KMS-11 (cell line): Measurements from ENCODE around the gene FGF6.

Source experiments
- H2AFZ ChIP-seq: fragments of 200-600 bp; sonication (generic); 2 replicates; pipeline ENCODE4 v1.6.1; 2016; ENCODE audit warnings: antibody characterized with exemption, mixed run types, low read depth
- H3K27ac ChIP-seq: fragments of 200-600 bp; sonication (generic); 2 replicates; pipeline ENCODE4 v1.6.1; 2016; ENCODE audit warnings: mild to moderate bottlenecking, mixed run types
- H3K27me3 ChIP-seq: fragments of 200-600 bp; sonication (generic); 2 replicates; pipeline ENCODE4 v1.6.1; 2017; ENCODE audit warnings: mild to moderate bottlenecking, low read depth, mixed run types, moderate library complexity; ENCODE audit not compliant: insufficient read depth
- H3K36me3 ChIP-seq: fragments of 200-600 bp; sonication (generic); 2 replicates; pipeline ENCODE4 v1.6.1; 2017; ENCODE audit warnings: mild to moderate bottlenecking, mixed run types; ENCODE audit not compliant: insufficient read depth
- H3K4me1 ChIP-seq: fragments of 200-600 bp; sonication (generic); 2 replicates; pipeline ENCODE4 v1.6.1; 2016; ENCODE audit warnings: mild to moderate bottlenecking, low read depth, mixed run types; ENCODE audit not compliant: poor library complexity, severe bottlenecking
- H3K4me2 ChIP-seq: fragments of 200-600 bp; sonication (generic); 2 replicates; pipeline ENCODE4 v1.7.0; 2016; ENCODE audit warnings: mild to moderate bottlenecking, mixed run types
- H3K4me3 ChIP-seq: fragments of 200-600 bp; sonication (generic); IDR thresholded peaks from 2 replicates; pipeline ENCODE4 v1.6.1; 2017; ENCODE audit warnings: low read depth, low read length, mixed read lengths; ENCODE audit not compliant: insufficient read depth
- H3K79me2 ChIP-seq: fragments of 200-600 bp; sonication (generic); 2 replicates; pipeline ENCODE4 v1.6.1; 2016; ENCODE audit warnings: low read depth, mixed run types; ENCODE audit not compliant: insufficient read depth
- H3K9ac ChIP-seq: fragments of 200-600 bp; sonication (generic); 2 replicates; pipeline ENCODE4 v1.6.1; 2016; ENCODE audit warnings: mild to moderate bottlenecking, mixed run types
- H4K20me1 ChIP-seq: fragments of 200-600 bp; sonication (generic); 2 replicates; pipeline ENCODE4 v1.6.1; 2016; ENCODE audit warnings: mild to moderate bottlenecking, mixed run types; ENCODE audit not compliant: insufficient read depth
- CTCF ChIP-seq: fragments of 200-600 bp; sonication (generic); conservative IDR thresholded peaks from 2 replicates; pipeline ENCODE4 v1.6.1; 2017; ENCODE audit warnings: low read depth, mild to moderate bottlenecking, antibody characterized with exemption, low read length, moderate library complexity, mixed read lengths

The FGF6 gene

GRCh38 chr12:4440187-4440941 is 5.3 kb downstream of the FGF6 start:
- Histone ChIP-seq H3K36me3 (no peaks in the 10 kb centered on the region), H4K20me1 (no peaks in the 10 kb centered on the region), H3K79me2 (no peaks in the 10 kb centered on the region), H3K9ac (no peak overlapping the region), H3K27ac (no peak overlapping the region), H2AFZ (no peak overlapping the region), H3K27me3 (no peaks in the 10 kb centered on the region), H3K4me2 (no peak overlapping the region), H3K4me1 (no peaks in the 10 kb centered on the region), H3K4me3 (no peak overlapping the region)
- no peak for TF ChIP-seq CTCF

- no peak overlapping the region for H3K4me2 ChIP-seq
- no peaks in the 10 kb centered on the region for H3K36me3 ChIP-seq
- H3K79me2 ChIP-seq, result no peaks in the 10 kb centered on the region
- no peaks in the 10 kb centered on the region for H3K4me1 ChIP-seq
- no peaks in the 10 kb centered on the region for H3K27me3 ChIP-seq
- H2AFZ ChIP-seq, result no peak overlapping the region
- H3K4me3 ChIP-seq, result no peak overlapping the region
- no peaks in the 10 kb centered on the region for H4K20me1 ChIP-seq
- no peak overlapping the region for H3K27ac ChIP-seq
- TF ChIP-seq CTCF, result no peak
- H3K9ac ChIP-seq, result no peak overlapping the region
These were observed 5.9 kb downstream of the FGF6 start for GRCh38 chr12:4439736-4440135.

GRCh38 chr12:4438834-4439596 is 6.6 kb downstream of the FGF6 start:
- Histone ChIP-seq H3K4me2 (no peak overlapping the region), H3K79me2 (no peaks in the 10 kb centered on the region), H4K20me1 (no peaks in the 10 kb centered on the region)

GRCh38 chr12:4435537-4435936 is 10.1 kb downstream of the FGF6 start:
- H4K20me1 ChIP-seq, result no peaks in the 10 kb centered on the region
- H2AFZ ChIP-seq, result no peak overlapping the region; the same call in 1 of the 2 replicates
- no peaks in the 10 kb centered on the region for H3K4me1 ChIP-seq
- H3K79me2 ChIP-seq, result no peaks in the 10 kb centered on the region
- TF ChIP-seq CTCF, result no peak
- H3K4me3 ChIP-seq, result no peak overlapping the region
- H3K27ac ChIP-seq, result no peak overlapping the region
- no peaks in the 10 kb centered on the region for H3K27me3 ChIP-seq
- H3K36me3 ChIP-seq, result no peaks in the 10 kb centered on the region
- H3K9ac ChIP-seq, result no peak overlapping the region
- no peak overlapping the region for H3K4me2 ChIP-seq

More at GRCh38 chr12:4438834-4439596, 6.6 kb downstream of the FGF6 start:
- Histone ChIP-seq H3K36me3 (no peaks in the 10 kb centered on the region), H3K27ac (no peak overlapping the region), H3K4me1 (no peaks in the 10 kb centered on the region), H2AFZ (no peak overlapping the region), H3K9ac (no peak overlapping the region), H3K27me3 (no peaks in the 10 kb centered on the region), H3K4me3 (no peak overlapping the region)
- no peak for TF ChIP-seq CTCF
